HFFc6 (cell line): ENCODE data around the gene SMAD5. TPM values are rescaled to one million over a fixed set of nuclear protein-coding genes. Genes with fewer than 3 reads are reported as not detected.

ENCODE experiments used
- DNase-seq: peaks from one replicate; pipeline ENCODE4 v3.0.0-alpha.2; 2018
- H3K27ac Mint-ChIP-seq: 2 replicates; pipeline ENCODE4 v1.8.0; 2020; ENCODE audit warnings: mild to moderate bottlenecking, mixed read lengths
- H3K27me3 Mint-ChIP-seq: 2 replicates; pipeline ENCODE4 v1.8.0; 2021; ENCODE audit warnings: mild to moderate bottlenecking, moderate library complexity, mixed read lengths; ENCODE audit not compliant: insufficient read depth
- H3K36me3 Mint-ChIP-seq: 2 replicates; pipeline ENCODE4 v1.8.0; 2021; ENCODE audit warnings: low read depth, mixed read lengths
- H3K4me1 Mint-ChIP-seq: 2 replicates; pipeline ENCODE4 v1.8.0; 2020; ENCODE audit warnings: low read depth, mixed read lengths
- H3K4me3 Mint-ChIP-seq: 2 replicates; pipeline ENCODE4 v1.8.0; 2020; ENCODE audit warnings: mild to moderate bottlenecking, moderate library complexity, mixed read lengths
- H3K9me3 Mint-ChIP-seq: 2 replicates; pipeline ENCODE4 v1.8.0; 2020; ENCODE audit warnings: mild to moderate bottlenecking, mixed read lengths
- total RNA-seq, 6 experiments: library from RNA; stranded (reverse); fragmentation: NEBNext Ultra II Directional; extraction: Animal tissue kit (Norgen Biotek cat#: 25700); gene quantifications; 2 replicates in 1 of 6; 3 replicates in 5 of 6; pipeline ENCODE4 v1.2.3, GENCODE V29; 2021
- TF ChIP-seq, protein P1 (sequence below): fragments of 200-600 bp; sonication (generic); IDR thresholded peaks from 2 replicates; pipeline ENCODE4 v1.5.0; 2021; ENCODE audit warnings: antibody characterized with exemption, mild to moderate bottlenecking

The SMAD5 gene
- total RNA-seq, 6 experiments from 2014 or later, result 54.9 to 66.9 (median 62.6) TPM

DNA sequence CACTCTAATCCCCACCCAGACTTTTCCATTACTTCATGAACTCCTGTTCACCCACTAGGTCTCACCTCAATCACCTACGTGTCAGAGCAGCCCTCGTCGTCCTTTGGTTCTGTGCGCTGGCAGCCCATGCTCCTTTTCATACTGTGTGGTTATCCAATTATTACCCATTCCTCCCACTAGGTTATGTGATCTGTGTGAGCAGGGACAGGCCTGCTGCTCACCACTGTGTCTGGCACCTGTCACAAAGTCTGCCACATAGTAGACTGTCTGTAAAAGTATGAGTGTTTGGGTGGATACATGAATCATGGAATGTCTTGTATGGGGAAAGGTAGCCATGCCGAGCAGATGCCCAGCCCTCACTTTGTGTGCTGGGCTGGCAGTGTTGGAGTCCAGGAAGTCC lies 12.1 kb upstream of the SMAD5 start:
- H3K9me3 Mint-ChIP-seq, result no peaks in the 10 kb centered on the region
- H3K4me1 Mint-ChIP-seq, result no peaks in the 10 kb centered on the region
- H3K4me3 Mint-ChIP-seq, result no peak overlapping the region
- no peak for DNase-seq
- H3K27me3 Mint-ChIP-seq, result peaks cover 31% of the 10 kb centered on the region
- TF ChIP-seq, protein P1, sequence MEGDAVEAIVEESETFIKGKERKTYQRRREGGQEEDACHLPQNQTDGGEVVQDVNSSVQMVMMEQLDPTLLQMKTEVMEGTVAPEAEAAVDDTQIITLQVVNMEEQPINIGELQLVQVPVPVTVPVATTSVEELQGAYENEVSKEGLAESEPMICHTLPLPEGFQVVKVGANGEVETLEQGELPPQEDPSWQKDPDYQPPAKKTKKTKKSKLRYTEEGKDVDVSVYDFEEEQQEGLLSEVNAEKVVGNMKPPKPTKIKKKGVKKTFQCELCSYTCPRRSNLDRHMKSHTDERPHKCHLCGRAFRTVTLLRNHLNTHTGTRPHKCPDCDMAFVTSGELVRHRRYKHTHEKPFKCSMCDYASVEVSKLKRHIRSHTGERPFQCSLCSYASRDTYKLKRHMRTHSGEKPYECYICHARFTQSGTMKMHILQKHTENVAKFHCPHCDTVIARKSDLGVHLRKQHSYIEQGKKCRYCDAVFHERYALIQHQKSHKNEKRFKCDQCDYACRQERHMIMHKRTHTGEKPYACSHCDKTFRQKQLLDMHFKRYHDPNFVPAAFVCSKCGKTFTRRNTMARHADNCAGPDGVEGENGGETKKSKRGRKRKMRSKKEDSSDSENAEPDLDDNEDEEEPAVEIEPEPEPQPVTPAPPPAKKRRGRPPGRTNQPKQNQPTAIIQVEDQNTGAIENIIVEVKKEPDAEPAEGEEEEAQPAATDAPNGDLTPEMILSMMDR, result peak; percentile 26; the same call in 1 of the 2 replicates
- H3K36me3 Mint-ChIP-seq, result no peaks in the 10 kb centered on the region
- no peak overlapping the region for H3K27ac Mint-ChIP-seq

DNA sequence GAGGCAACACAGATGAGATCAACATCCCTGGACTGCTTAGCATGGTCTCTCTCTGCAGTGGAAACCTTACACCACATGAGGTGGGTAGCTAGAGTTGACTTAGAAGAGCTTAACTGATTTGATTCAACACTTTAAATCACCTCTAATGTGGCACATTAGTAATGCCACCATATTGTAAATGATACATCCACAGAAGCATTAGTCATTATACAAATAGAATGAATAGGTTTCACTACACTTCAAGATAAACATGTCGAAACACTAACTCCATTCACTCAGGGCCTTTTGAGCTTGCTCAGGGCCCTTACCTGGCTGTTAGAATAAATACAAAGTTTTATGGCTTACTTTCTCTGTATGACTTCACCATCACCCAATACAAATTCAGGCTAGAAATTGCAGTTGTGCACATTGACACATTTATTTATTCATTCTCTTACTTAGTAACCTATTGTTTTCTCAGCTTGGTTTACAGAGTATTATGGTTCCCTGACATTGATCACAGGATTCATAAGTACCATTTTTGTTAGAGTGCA lies 9.3 kb upstream of the SMAD5 start:
- Mint-ChIP-seq H3K4me1 (no peaks in the 10 kb centered on the region), H3K27me3 (peaks cover 33% of the 10 kb centered on the region), H3K27ac (no peak overlapping the region), H3K36me3 (no peaks in the 10 kb centered on the region), H3K4me3 (no peak overlapping the region), H3K9me3 (no peaks in the 10 kb centered on the region)
- TF ChIP-seq, protein P1, result no peak
- no peak for DNase-seq

DNA sequence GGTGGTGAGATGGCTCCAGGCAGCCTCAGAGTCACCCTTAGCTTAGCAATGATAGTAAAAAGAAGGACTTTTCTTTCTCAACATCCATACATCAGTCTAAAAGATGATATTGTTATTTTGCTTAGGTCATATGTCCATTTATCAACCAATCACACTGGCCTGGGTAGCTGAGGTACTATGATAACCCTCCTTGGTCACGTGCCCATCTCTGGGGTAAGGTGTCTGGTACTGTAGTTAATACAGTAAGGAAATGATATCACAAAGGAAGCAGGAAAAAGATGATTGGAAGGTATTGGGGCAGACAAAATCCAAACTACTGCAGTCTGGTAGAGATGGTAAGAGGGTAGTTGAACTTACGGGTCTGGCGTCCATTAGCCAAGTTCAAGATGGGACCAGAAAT lies 5.1 kb upstream of the SMAD5 start:
- Mint-ChIP-seq H3K27ac (no peak overlapping the region), H3K36me3 (no peaks in the 10 kb centered on the region), H3K27me3 (peaks cover 22% of the 10 kb centered on the region), H3K4me3 (no peak overlapping the region), H3K4me1 (peaks cover 8% of the 10 kb centered on the region; the same call in 1 of the 2 replicates), H3K9me3 (no peaks in the 10 kb centered on the region)
- DNase-seq, result no peak
- TF ChIP-seq, protein P1, result no peak

DNA sequence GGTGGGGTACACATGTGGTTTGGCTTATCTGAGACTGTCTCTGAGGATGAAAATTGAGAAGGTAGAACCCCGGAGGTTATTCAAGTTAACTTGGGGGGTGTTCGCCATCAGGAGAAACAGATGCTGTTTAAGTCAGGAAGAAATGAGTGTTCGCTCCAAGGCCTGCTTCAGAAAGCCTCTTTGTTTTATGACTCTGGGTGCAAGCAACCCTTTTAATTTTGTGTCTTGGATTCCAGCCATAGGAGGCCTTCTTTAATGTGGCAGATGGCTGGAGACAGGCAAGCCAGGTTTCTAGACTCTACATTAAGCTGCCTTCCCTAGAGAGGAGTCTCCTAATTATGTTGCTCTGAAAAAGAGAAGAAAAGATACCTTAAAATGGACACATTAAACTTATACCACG lies 4.2 kb upstream of the SMAD5 start:
- Mint-ChIP-seq H3K4me1 (peaks cover 8% of the 10 kb centered on the region; the same call in 1 of the 2 replicates), H3K4me3 (no peak overlapping the region), H3K27ac (no peak overlapping the region), H3K27me3 (peaks cover 20% of the 10 kb centered on the region), H3K36me3 (no peaks in the 10 kb centered on the region), H3K9me3 (no peaks in the 10 kb centered on the region)
- TF ChIP-seq, protein P1, result no peak
- DNase-seq, result no peak

DNA sequence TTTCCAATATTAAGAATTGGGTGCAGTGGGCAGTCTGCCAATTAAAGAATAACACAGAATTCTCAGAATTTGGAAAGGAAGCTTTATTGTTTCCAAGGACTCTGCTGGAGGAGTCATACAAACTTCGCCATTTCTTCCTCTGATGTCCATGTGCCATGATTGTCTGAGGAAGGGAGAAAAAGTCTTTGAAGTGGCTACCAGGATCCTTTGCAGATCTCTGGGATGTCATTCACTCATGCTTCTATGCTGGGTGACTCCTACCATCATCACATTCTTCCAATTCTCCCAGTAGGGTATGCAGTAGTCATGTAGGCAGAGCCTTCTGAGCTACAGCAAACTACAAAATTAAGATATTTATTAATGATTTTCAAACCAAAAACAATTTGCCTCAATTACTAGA lies 3.2 kb upstream of the SMAD5 start:
- H3K27ac Mint-ChIP-seq, result no peak overlapping the region
- no peaks in the 10 kb centered on the region for H3K9me3 Mint-ChIP-seq
- TF ChIP-seq, protein P1, result no peak
- no peak overlapping the region for H3K4me3 Mint-ChIP-seq
- no peak for DNase-seq
- peaks cover 15% of the 10 kb centered on the region for H3K4me1 Mint-ChIP-seq
- no peaks in the 10 kb centered on the region for H3K36me3 Mint-ChIP-seq
- peaks cover 22% of the 10 kb centered on the region for H3K27me3 Mint-ChIP-seq

DNA sequence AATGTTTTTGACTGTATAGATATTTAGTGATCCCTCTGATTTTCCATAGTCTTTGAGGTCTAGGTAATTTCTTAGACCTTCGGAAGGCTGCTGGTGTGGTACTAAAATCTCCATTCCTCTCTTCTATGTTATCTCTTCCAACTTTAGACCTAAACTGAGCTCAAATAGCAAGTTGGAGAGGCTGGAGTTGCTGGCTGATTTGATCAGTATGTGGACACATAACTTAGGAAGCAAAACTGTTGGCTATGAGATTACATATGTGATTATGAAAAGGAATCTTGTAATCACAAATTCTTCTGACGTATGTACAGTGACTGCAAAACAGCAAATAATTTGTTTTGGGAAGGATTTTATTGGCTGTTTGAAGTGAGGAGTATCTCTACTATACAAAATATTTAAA lies 2.1 kb upstream of the SMAD5 start:
- H3K36me3 Mint-ChIP-seq, result no peaks in the 10 kb centered on the region

More for the DNA sequence above, 2.1 kb upstream of the SMAD5 start:
- no peaks in the 10 kb centered on the region for H3K9me3 Mint-ChIP-seq
- H3K4me3 Mint-ChIP-seq, result no peak overlapping the region
- peaks cover 19% of the 10 kb centered on the region for H3K27me3 Mint-ChIP-seq
- no peak for DNase-seq
- H3K4me1 Mint-ChIP-seq, result peaks cover 27% of the 10 kb centered on the region
- H3K27ac Mint-ChIP-seq, result no peak overlapping the region
- TF ChIP-seq, protein P1, result no peak
